CD8-positive, alpha-beta memory T cell (primary cell): Measurements from ENCODE around the gene CCSER1. TPM values are rescaled to one million over a fixed set of nuclear protein-coding genes. Genes with fewer than 3 reads are reported as not detected.
"Not testable (repeated sequence)": the region's sequence is repeated elsewhere in the genome, so short reads cannot be mapped to it uniquely, and the experiment has no call there.

Experiments
- CTCF ChIA-PET: fragments of 350-600 bp; sonication (Branson Sonifier 250); formaldehyde crosslinking; loops from one replicate; lab custom pipeline; 2021; ENCODE audit warnings: antibody characterized with exemption; lab: Charles Lee
- POLR2A ChIA-PET: fragments of 350-600 bp; sonication (Branson Sonifier 250); formaldehyde crosslinking; loops from one replicate; lab custom pipeline; 2021; ENCODE audit warnings: antibody characterized with exemption; lab: Charles Lee
- DNase-seq, 5 donors: peaks; one replicate each; pipeline versions ENCODE4 v3.0.0 to v3.0.0-alpha.2; 2020 to 2022; ENCODE audit warnings: mixed read lengths in 1 of 5
- H3K27ac ChIP-seq: one replicate; pipeline ENCODE4 v1.7.0; 2013; ENCODE audit warnings: low read depth, mild to moderate bottlenecking, low read length, moderate library complexity
- H3K27me3 ChIP-seq: 2 replicates; pipeline ENCODE4 v1.7.0; 2013; ENCODE audit warnings: low read length, mild to moderate bottlenecking; ENCODE audit not compliant: insufficient read depth, poor library complexity, severe bottlenecking
- H3K36me3 ChIP-seq: 2 replicates; pipeline ENCODE4 v1.7.0; 2013; ENCODE audit warnings: mild to moderate bottlenecking, low read length, moderate library complexity; ENCODE audit not compliant: insufficient read depth
- H3K4me1 ChIP-seq: 2 replicates; pipeline ENCODE4 v1.7.0; 2013; ENCODE audit warnings: mild to moderate bottlenecking, low read length, moderate library complexity; ENCODE audit not compliant: insufficient read depth
- H3K4me3 ChIP-seq: 2 replicates; pipeline ENCODE4 v1.7.0; 2013; ENCODE audit warnings: mild to moderate bottlenecking, low read length
- H3K9me3 ChIP-seq: 2 replicates; pipeline ENCODE4 v1.7.0; 2013; ENCODE audit warnings: mild to moderate bottlenecking, low read length
- H3K27ac Mint-ChIP-seq, 8 donors: one replicate each; pipeline ENCODE4 v1.8.0; 2020 to 2021; ENCODE audit warnings: mixed read lengths in 8 of 8, mild to moderate bottlenecking in 6 of 8, inconsistent platforms in 3 of 8, moderate library complexity in 3 of 8
- H3K27me3 Mint-ChIP-seq, 2 donors: one replicate each; pipeline ENCODE4 v1.8.0; 2020 to 2021; ENCODE audit warnings: mixed read lengths in 2 of 2, mild to moderate bottlenecking in 1 of 2, moderate library complexity in 1 of 2
- H3K36me3 Mint-ChIP-seq, 3 donors: one replicate each; pipeline ENCODE4 v1.8.0; 2020 to 2021; ENCODE audit warnings: mixed read lengths in 3 of 3, inconsistent platforms in 1 of 3, mild to moderate bottlenecking in 1 of 3
- H3K4me1 Mint-ChIP-seq, 3 donors: one replicate each; pipeline ENCODE4 v1.8.0; 2020 to 2021; ENCODE audit warnings: mixed read lengths in 3 of 3, inconsistent platforms in 1 of 3, mild to moderate bottlenecking in 1 of 3
- H3K4me3 Mint-ChIP-seq, 7 donors: one replicate each; pipeline ENCODE4 v1.8.0; 2020 to 2021; ENCODE audit warnings: mixed read lengths in 7 of 7, mild to moderate bottlenecking in 6 of 7, moderate library complexity in 4 of 7, inconsistent platforms in 2 of 7
- H3K9me3 Mint-ChIP-seq, 5 donors: one replicate each; pipeline ENCODE4 v1.8.0; 2020 to 2022; ENCODE audit warnings: mixed read lengths in 5 of 5, mild to moderate bottlenecking in 3 of 5, moderate library complexity in 2 of 5, inconsistent platforms in 1 of 5
- polyA plus RNA-seq: library from polyadenylated mRNA; unstranded; fragments of 300-500 nt; fragmentation: Illumina TruSeq; gene quantifications from one replicate; pipeline ENCODE4 v1.2.3, GENCODE V29; 2021
- total RNA-seq, 2 experiments: library from RNA; stranded (reverse); gene quantifications; one replicate each; pipeline ENCODE4 v1.2.3, GENCODE V29; 2021

The CCSER1 gene
- total and polyA plus RNA-seq, 3 experiments from 2014 or later, result 0.12 to 0.20 TPM; not detected in 1

DNA sequence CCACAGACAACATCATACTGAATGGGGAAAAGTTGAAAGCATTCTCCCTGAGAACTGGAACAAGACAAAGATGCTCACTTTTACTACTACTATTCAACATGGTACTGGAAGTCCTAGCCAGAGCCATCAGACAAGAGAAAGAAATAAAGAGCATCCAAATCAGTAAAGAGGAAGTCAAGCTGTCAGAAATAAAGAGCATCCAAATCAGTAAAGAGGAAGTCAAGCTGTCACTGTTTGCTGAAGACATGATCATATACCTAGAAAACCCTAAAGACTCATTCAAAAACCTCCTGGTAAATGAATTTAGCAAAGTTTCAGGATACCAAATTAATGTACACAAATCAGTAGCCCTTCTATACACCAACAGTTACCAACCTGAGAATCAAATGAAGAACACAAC is 285.6 kb downstream of the CCSER1 start:
- H3K4me3 Mint-ChIP-seq, H3K9me3 ChIP-seq, DNase-seq, H3K27me3 Mint-ChIP-seq, H3K4me1 ChIP-seq, H3K4me1 Mint-ChIP-seq, H3K36me3 ChIP-seq, H3K36me3 Mint-ChIP-seq, CTCF ChIA-PET, H3K27ac ChIP-seq, H3K27ac Mint-ChIP-seq, H3K27me3 ChIP-seq, H3K4me3 ChIP-seq, POLR2A ChIA-PET: not testable (repeated sequence)
- H3K9me3 Mint-ChIP-seq, result peaks cover 1 to 19% (median 7%) of the 10 kb centered on the region in 5 donors

DNA sequence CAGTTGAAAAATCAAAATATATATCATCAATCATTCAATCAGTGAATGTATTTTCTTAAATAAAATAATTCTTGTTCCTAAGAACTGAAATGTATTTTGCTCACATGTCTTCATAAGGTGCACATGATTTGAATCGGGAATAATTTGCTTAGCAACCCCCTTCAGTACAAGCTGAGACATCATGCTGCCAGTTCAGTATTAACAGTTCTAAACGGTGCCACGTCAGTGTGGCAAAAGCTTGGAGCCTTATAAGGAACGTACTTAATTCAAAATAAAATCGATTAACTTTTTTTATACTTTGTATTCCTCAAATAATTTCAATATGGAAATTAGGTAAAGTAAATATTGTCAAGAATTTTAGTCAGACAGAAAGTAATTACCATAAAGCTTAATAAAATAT is 287.9 kb downstream of the CCSER1 start:
- DNase-seq, result no peak
- CTCF ChIA-PET, result interaction anchor here (1.2 kb wide), 1 partner anchor 12 kb away, joined by 3 read pairs; no protein-coding TSS in a partner anchor
- Mint-ChIP-seq H3K27ac (no peak overlapping the region), H3K36me3 (no peaks in the 10 kb centered on the region), H3K27me3 (no peaks in the 10 kb centered on the region), H3K4me3 (no peak overlapping the region), H3K9me3 (peaks cover 0 to 11% (median 3%) of the 10 kb centered on the region in 5 donors), H3K4me1 (no peaks in the 10 kb centered on the region)
- no peaks in the 10 kb centered on the region for H3K27me3 ChIP-seq
- no peaks in the 10 kb centered on the region for H3K9me3 ChIP-seq
- H3K36me3 ChIP-seq, result no peaks in the 10 kb centered on the region
- no peak overlapping the region for H3K4me3 ChIP-seq
- no peaks in the 10 kb centered on the region for H3K4me1 ChIP-seq
- POLR2A ChIA-PET, result no interaction called here
- H3K27ac ChIP-seq, result no peak overlapping the region

DNA sequence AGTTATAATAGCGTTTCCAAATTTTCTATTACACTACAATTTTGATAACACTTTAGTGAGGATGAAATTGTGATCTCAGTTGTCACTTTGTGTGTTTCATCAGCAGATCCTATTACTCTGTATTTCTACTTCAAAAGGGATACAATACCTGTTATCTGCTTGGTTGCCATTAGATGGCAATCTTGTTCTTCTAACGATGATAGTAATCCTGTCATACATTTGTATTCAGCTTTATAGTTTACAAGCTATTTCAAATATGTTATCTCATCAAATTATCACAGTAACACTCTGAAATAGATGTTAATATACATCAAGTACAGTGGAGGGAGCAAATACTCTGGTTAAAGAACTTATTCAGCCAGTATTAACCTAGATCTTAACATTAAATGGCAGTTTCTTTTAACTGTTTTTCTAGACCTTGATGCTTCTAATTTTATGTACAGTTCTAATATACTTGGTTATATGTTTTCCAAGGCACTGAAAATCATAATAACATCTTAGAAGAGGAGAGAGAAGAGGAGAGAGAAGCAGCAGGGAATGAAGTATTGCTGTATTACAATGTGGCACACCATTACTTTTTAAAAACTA is 292.0 kb downstream of the CCSER1 start:
- H3K27ac ChIP-seq, result no peak overlapping the region
- no peak for DNase-seq
- Mint-ChIP-seq H3K36me3 (no peaks in the 10 kb centered on the region), H3K4me1 (no peaks in the 10 kb centered on the region), H3K27me3 (no peaks in the 10 kb centered on the region), H3K9me3 (peaks cover 0 to 7% (median 1%) of the 10 kb centered on the region in 5 donors), H3K27ac (no peak overlapping the region), H3K4me3 (no peak overlapping the region)
- POLR2A ChIA-PET, result no interaction called here
- no peaks in the 10 kb centered on the region for H3K36me3 ChIP-seq
- no peaks in the 10 kb centered on the region for H3K4me1 ChIP-seq
- no peaks in the 10 kb centered on the region for H3K27me3 ChIP-seq
- no peaks in the 10 kb centered on the region for H3K9me3 ChIP-seq
- CTCF ChIA-PET, result no interaction called here
- no peak overlapping the region for H3K4me3 ChIP-seq

DNA sequence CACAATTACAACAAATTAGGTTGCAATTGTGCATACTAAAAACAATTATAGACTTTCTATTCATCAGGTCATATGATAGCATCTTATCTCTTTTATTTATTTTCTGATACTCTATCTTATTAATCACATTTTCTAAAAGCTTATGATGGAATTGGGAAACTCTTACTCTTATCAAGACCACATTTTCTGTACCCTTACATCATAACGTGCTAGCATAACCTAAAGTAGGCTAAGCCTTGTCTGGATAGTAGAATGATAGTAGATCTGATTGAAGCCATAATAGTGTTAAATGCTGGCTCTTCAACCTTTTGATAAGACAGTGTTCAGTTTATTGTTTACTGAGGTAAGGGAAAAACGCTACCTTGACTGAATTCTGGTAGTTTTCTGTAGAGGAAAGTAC is 294.0 kb downstream of the CCSER1 start:
- Histone ChIP-seq H3K36me3 (no peaks in the 10 kb centered on the region), H3K4me3 (no peak overlapping the region), H3K9me3 (no peaks in the 10 kb centered on the region), H3K27ac (no peak overlapping the region), H3K27me3 (no peaks in the 10 kb centered on the region), H3K4me1 (no peaks in the 10 kb centered on the region)
- Mint-ChIP-seq H3K9me3 (peaks cover 0 to 8% (median 3%) of the 10 kb centered on the region in 5 donors), H3K4me1 (no peaks in the 10 kb centered on the region), H3K4me3 (no peak overlapping the region), H3K36me3 (no peaks in the 10 kb centered on the region), H3K27ac (no peak overlapping the region), H3K27me3 (no peaks in the 10 kb centered on the region)
- DNase-seq, result no peak
- ChIA-PET POLR2A (no interaction called here), CTCF (no interaction called here)

DNA sequence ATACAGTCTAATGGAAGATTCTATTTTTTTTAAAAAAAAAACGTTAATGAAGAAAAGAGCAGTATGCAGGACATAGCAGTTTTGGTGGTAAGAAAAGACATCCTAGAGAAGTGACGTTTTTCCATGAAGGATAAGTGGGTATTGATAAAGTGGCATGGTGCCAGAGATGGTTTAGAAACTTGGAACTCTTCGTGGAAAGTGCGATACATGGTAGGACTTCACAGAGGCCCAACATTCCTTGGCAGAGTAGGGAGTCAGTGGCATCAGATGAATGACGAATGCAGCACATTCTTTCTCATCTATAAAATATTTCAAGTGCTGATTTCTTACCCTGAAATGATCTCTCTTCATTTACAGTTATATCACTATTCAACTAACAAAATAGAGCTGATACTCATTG is 298.7 kb downstream of the CCSER1 start:
- Mint-ChIP-seq H3K9me3 (peaks cover 0 to 8% (median 3%) of the 10 kb centered on the region in 5 donors), H3K27ac (no peak overlapping the region), H3K36me3 (no peaks in the 10 kb centered on the region), H3K4me1 (no peaks in the 10 kb centered on the region), H3K27me3 (no peaks in the 10 kb centered on the region), H3K4me3 (no peak overlapping the region)
- no peak overlapping the region for H3K27ac ChIP-seq
- no peak overlapping the region for H3K4me3 ChIP-seq
- CTCF ChIA-PET, result interaction anchor here (1.6 kb wide), 1 partner anchor 9 kb away, joined by 3 read pairs; no protein-coding TSS in a partner anchor
- POLR2A ChIA-PET, result no interaction called here
- DNase-seq, result no peak
- no peaks in the 10 kb centered on the region for H3K9me3 ChIP-seq
- no peaks in the 10 kb centered on the region for H3K36me3 ChIP-seq
- H3K27me3 ChIP-seq, result no peaks in the 10 kb centered on the region
- H3K4me1 ChIP-seq, result no peaks in the 10 kb centered on the region

DNA sequence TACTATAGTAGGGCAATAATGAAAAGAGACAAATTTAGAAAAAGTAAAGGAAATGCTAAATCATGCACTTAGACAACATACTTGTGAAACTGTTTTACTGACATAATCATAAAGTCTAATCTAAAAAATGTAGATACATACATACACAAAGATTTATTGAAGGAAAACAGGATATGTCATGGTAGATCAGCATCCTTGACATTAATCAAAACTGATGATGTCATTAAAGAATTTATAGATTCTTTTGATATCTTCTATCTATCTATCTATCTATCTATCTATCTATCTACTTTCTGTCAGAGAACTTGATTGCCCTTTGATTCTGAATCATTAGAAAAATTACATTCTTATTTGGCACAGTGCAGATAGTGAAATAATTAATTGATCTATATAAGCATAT is 311.3 kb downstream of the CCSER1 start:
- Histone ChIP-seq H3K4me3 (no peak overlapping the region), H3K36me3 (no peaks in the 10 kb centered on the region)

DNA sequence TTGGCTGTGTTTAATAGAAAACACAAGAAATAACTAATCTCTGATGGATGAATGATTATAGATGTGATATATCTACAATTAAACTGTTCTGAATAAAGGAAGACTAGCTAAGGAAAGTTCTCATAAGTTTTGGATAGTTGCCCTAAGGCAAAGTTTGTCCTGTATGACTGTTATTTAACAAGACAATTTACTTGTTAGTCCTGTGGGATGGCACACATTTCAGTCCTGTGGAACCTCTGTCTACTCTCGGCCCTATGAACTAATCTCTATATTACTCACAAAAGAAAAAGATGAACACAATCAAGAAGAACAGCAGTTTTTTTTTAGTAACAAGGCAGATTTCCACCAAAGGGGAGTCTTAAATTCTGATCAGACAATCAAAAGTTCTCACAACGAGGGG is 314.6 kb downstream of the CCSER1 start:
- DNase-seq, result no peak
- Histone ChIP-seq H3K27ac (no peak overlapping the region), H3K4me3 (no peak overlapping the region), H3K4me1 (no peaks in the 10 kb centered on the region), H3K9me3 (no peaks in the 10 kb centered on the region), H3K36me3 (no peaks in the 10 kb centered on the region), H3K27me3 (no peaks in the 10 kb centered on the region)
- no peak overlapping the region for H3K27ac Mint-ChIP-seq
- ChIA-PET CTCF (no interaction called here), POLR2A (no interaction called here)
- no peaks in the 10 kb centered on the region for H3K27me3 Mint-ChIP-seq
- H3K36me3 Mint-ChIP-seq, result no peaks in the 10 kb centered on the region
- H3K4me1 Mint-ChIP-seq, result no peaks in the 10 kb centered on the region
- H3K9me3 Mint-ChIP-seq, result peaks cover 0 to 10% (median 2%) of the 10 kb centered on the region in 5 donors
- H3K4me3 Mint-ChIP-seq, result no peak overlapping the region

More for the DNA sequence above, 311.3 kb downstream of the CCSER1 start:
- H3K4me1 ChIP-seq, result no peaks in the 10 kb centered on the region
- CTCF ChIA-PET, result no interaction called here
- H3K27ac Mint-ChIP-seq, result no peak overlapping the region
- H3K4me3 Mint-ChIP-seq, result no peak overlapping the region
- H3K27me3 Mint-ChIP-seq, result no peaks in the 10 kb centered on the region
- H3K36me3 Mint-ChIP-seq, result no peaks in the 10 kb centered on the region
- H3K4me1 Mint-ChIP-seq, result no peaks in the 10 kb centered on the region
- no peaks in the 10 kb centered on the region for H3K27me3 ChIP-seq
- no peaks in the 10 kb centered on the region for H3K9me3 ChIP-seq
- POLR2A ChIA-PET, result no interaction called here
- H3K27ac ChIP-seq, result no peak overlapping the region
- H3K9me3 Mint-ChIP-seq, result peaks cover 0 to 10% (median 0%) of the 10 kb centered on the region in 5 donors
- no peak for DNase-seq

DNA sequence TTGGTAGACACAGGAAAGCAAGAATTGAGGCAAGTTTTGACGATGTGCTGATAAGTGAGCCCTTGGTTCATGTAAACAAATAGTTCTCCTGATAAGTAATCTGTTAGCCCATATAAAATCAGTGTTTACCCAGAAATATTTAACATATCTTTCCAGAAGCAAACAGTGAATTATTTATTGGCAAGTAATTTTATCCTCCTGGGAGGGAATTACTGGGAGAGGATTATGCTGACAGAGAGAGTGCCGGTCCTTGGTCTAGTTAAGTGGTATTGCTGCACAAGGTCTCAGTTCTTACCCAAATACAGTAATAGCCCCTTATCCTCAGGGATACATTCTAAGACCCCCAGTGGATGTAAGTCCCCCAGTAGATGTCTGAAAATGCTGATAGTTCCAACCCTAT is 315.4 kb downstream of the CCSER1 start:
- no peak overlapping the region for H3K27ac ChIP-seq
- no peaks in the 10 kb centered on the region for H3K36me3 ChIP-seq
- H3K4me3 Mint-ChIP-seq, result no peak overlapping the region
- H3K36me3 Mint-ChIP-seq, result no peaks in the 10 kb centered on the region
- ChIA-PET CTCF (no interaction called here), POLR2A (no interaction called here)
- no peaks in the 10 kb centered on the region for H3K9me3 ChIP-seq
- H3K27me3 ChIP-seq, result no peaks in the 10 kb centered on the region
- H3K9me3 Mint-ChIP-seq, result peaks cover 0 to 10% (median 0%) of the 10 kb centered on the region in 5 donors
- no peaks in the 10 kb centered on the region for H3K27me3 Mint-ChIP-seq
- no peak overlapping the region for H3K27ac Mint-ChIP-seq
- no peaks in the 10 kb centered on the region for H3K4me1 Mint-ChIP-seq
- H3K4me3 ChIP-seq, result no peak overlapping the region
- no peaks in the 10 kb centered on the region for H3K4me1 ChIP-seq
- no peak for DNase-seq
